Right hindlimb (tissue), 1 donor: Measurements from ENCODE around the gene MSH5.
A peak's percentile ranks its signal among the peaks of the same experiment; 100 is the strongest.
"Not testable (repeated sequence)": the region's sequence is repeated elsewhere in the genome, so short reads cannot be mapped to it uniquely, and the experiment has no call there.

ENCODE experiments used
- DNase-seq: peaks from one replicate; pipeline ENCODE4 v3.0.0-alpha.2; 2018

Gene MSH5

GRCh38 chr6:31781244-31782125 is 41.7 kb downstream of the MSH5 start:
- no peak for DNase-seq

DNA sequence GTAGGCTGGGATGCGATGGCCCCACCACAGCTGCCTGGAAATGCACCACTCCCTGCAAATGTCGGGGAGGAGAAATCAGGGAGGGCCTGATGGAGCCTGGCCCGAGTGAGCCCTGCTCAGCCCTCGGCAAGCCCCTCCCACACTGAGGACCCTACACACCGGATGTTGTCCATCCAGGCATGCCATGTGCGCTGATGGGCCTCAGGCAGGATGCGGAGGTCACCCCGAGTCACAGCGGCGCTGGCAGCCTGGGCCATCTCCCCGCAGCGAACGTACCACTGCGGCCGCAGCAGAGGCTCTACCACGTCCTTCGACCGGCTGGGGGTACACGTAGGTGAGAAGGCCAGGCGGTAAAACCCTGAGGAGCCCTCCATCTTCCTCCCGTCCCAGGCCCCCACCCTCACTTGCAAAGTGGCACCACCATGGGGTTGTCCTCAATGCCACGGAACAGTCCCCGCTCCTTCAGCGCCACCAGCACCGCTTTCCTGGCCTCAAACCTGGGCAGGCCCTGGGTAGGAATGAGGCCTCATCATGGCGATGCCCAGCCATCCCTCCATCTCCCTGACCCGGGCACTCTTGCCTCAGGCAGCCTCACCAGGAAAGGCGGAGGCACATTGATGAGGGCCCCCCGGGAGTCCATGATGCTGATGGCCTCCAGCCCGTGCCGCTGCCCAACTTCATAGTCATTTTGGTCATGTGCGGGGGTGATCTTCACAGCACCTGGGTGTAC is 42.5 kb downstream of the MSH5 start:
- no peak for DNase-seq

- DNase-seq: no peak
Observed at GRCh38 chr6:31784098-31784925, 44.5 kb downstream of the MSH5 start.

DNA sequence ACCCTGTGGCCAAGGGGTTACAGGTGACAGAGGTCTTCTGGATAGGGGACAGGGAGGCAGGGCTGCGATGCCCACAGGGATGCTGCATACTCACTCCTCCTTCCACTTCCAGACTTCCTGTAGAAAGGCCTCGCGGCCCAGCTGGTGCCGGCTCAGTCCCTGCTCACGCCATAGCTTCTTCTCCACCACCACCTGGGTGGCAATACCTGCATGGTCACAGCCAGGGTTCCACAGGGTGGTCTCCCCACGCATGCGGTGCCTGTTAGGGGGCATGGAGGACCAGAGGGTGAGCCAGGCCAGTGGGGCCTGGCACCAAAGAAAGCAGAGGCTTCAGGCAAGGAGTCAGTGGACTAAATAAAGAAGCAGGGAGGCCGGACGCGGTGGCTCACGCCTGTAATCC is 45.7 kb downstream of the MSH5 start:
- DNase-seq: no peak

- peak; percentile 74 for DNase-seq
Observed at GRCh38 chr6:31791324-31792089, 51.7 kb downstream of the MSH5 start.

- DNase-seq: no peak
Observed at GRCh38 chr6:31792090-31792374, 52.2 kb downstream of the MSH5 start.

GRCh38 chr6:31792761-31793171 is 53.0 kb downstream of the MSH5 start:
- DNase-seq: no peak

- DNase-seq: not testable (repeated sequence)
Observed at GRCh38 chr6:31793927-31794245, 54.1 kb downstream of the MSH5 start.

GRCh38 chr6:31794294-31794865 is 54.6 kb downstream of the MSH5 start:
- no peak for DNase-seq

GRCh38 chr6:31794866-31795615 is 55.2 kb downstream of the MSH5 start:
- DNase-seq: peak; percentile 55

DNA sequence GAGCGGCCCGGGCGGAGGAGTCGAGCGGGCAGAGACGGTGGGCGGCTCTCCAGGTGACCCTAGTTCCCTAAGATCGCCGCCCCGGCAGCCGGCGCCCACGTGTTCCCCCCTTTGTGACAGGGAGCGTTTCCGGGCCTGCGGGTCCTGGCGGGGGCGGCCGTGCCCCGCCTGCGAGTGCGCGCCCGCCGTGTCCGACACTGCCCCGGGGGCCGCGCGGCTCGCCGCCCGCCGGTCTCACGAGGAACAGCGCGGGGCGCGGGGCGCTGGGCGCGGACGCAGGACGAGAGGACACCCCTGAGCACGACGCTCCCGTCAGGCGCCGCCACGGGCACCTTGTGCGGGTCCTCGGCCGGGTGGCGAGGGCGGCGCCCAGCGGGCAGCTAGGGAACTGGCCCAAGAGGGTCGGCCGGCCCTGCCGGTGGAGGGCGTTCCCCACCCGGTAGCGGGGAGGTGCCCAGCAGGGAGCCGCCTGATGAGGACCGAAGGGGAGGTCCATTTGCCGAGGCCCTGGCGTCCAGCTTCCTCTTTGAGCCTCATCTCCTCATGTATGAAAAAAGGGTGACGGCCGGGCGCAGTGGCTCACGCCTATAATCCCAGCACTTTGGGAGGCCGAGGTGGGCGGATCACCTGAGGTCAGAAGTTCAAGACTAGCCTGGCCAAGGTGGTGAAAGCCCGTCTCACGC is 56.0 kb downstream of the MSH5 start, which contains the start of gene VARS1:
Gene VARS1 (minus strand): TSS at position 137 of the 683 bp plus-strand sequence. CDS start 535 bp downstream, outside the sequence.
- DNase-seq: peak; percentile 90

GRCh38 chr6:31796993-31797385 is 57.2 kb downstream of the MSH5 start:
- DNase-seq: no peak

DNA sequence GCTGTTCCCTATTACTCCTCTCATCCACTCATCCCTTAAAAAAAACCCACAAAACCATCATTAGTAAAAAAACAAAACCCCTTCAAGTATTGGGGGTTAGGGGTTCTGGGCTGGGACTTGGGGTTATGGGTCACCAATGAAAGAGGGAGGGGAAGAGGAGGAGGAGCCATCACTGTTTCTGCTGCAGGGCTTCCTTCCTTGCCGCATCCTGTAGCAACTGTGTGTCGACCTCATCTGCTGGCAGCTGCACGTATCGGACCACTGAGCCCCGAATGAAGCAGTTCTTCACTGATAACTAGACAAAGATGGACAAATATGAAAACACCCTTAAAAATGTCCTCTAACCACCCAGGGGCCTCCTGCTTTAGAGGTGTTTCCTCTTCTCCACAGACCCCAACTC is 57.8 kb downstream of the MSH5 start:
- DNase-seq: no peak

DNA sequence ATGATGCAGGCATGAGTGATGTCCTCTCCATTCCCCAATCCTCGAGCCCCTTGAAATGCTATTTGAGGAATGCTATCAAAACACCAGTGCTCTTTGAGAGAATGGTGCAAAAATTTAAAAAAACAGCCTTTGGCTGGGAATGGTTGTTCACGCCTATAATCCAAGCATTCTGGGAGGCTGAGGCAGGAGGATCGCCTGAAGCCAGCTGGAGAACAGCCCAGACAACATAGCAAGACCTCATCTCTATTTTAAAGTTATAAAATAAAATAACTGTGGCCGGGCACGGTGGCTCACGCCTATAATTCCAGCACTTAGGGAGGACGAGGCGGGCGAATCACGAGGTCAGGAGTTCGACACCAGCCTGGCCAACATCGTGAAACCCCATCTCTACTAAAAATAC is 60.0 kb downstream of the MSH5 start:
- DNase-seq: no peak

- not testable (repeated sequence) for DNase-seq
Observed at GRCh38 chr6:31801031-31801927, 61.5 kb downstream of the MSH5 start.

DNA sequence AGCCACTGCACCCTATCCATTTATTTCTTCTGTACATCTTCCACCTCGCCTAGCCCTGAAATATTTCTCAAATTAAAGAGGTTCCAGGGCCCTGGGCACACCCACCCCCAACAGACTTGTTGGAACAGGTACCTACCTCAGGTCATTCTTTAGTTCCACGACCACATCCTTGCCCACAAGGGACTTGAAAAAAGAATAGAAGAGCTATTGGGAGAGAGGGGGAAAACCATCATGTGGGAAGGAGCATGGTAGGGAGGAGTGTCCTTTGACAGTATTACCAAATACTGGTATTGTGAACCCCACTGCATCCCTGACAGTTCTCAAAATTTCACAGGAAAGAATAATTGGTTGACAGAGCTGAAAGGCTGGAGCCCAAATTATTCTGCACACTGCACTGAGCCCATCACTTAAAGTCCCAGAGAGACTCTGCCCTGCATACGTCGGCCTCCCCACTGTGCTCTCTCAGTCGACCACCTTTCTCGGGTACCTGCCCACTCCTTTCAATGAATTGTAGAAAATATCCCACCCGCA is 66.2 kb downstream of the MSH5 start:
- no peak for DNase-seq

- DNase-seq: peak; percentile 99
Observed at GRCh38 chr6:31806470-31807272, 66.9 kb downstream of the MSH5 start, which contains the start of gene LSM2. Gene LSM2 (minus strand): TSS chr6:31806966. CDS start chr6:31806757, 209 bp downstream.

- not testable (repeated sequence) for DNase-seq
Observed at GRCh38 chr6:31808599-31808998, 68.8 kb downstream of the MSH5 start.
